Stimulated activated CD4-positive, alpha-beta T cell treated with anti-CD3 and anti-CD28 coated beads, Interleukin-4, amount 100 ng/mL, for 24 hours (primary cell): Measurements from ENCODE around the gene EML2.

ENCODE experiments used
- DNase-seq: peaks from one replicate; pipeline ENCODE4 v3.0.0-alpha.2; 2020

Gene EML2

DNA sequence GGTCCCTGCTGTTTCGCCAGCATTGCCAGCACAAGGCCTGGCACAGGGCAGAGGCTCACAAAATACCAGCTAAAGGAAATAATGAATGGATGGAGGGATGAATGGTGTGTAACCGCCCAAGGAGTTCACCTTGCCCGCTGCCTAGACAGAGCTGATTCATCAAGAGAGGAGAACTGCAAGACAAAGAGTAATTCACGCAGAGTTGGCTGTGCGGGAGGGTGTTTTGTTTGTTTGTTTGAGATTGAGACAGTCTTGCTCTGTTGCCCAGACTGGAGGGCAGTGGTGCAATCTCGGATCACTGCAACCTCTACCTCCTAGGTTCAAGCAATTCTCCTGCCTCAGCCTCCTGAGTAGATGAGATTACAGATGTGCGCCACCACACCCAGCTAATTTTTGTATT is 57.6 kb downstream of the EML2 start:
- no peak for DNase-seq

DNA sequence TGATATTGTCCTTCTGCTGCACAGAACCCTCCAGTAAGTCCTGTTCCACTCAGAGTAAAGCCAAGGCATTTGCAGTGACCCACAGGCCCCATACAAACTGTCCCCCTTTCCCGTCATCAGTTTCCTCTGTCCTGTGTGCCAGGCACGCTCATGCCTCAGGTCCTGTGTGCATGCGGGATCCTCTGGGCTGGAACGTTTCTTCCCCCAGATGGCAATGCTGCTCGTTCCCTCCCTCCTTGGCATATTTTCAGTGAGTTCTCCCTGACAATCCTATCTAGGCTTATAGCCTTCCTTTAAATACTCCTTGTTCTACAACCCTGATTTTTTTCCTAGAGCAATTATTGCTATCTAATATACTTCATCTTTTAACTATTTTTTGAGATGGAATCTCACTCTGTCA is 60.3 kb downstream of the EML2 start:
- no peak for DNase-seq

DNA sequence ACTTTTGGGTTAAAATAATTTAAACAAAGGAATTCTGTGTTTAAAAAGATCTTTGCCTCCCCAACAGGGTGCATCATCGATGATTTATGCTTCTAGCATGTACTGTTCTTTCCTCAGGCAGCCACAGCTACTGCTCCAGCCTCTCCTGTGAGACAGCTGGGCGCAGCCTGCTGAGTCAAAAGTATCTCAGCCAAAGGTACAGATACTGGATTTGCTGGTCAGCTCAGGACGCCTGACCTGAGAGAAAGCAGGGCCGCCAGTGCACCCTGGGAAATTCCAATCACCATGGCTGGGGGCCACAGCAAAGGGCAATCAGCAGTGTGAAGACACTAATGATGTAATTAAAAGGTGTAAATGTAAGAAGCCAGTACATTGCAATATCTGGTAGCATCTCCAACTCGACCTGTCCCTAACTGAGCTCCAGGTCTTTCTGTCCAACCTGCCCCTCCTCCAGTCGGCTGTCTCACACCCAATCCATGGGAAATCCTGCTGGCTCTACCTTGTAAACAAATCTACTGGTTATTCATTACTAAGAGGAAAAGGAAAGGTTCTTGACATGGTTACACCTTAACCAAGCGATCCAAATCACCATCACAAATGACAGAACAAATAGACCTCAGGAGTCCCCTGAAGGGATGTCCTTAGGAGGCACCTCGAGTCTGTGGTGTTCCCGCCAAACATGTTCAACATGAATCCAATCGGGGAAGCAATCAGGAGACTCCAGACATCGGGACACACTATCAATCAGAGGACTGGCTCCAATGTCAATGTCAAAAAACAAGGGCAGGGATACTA is 61.9 kb downstream of the EML2 start:
- DNase-seq: no peak

DNA sequence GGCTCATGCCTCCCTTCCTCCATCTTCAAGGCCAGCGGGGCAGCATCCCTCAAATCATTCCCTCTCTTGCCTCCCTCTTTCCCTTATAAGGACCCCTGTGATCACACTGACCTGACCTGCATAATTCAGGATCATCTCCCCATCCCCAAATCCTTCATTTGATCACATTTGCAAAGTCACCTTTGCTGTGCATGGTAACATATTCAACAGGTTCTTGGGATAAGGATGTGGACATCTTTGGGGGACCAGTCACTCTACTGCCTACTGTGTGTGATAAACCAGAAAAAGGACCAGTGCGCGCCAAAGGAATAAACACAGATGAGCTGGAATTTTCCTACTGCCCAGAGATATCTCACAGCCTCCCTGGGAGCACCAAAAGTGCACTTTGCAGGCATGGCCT is 62.5 kb downstream of the EML2 start:
- DNase-seq: no peak

DNA sequence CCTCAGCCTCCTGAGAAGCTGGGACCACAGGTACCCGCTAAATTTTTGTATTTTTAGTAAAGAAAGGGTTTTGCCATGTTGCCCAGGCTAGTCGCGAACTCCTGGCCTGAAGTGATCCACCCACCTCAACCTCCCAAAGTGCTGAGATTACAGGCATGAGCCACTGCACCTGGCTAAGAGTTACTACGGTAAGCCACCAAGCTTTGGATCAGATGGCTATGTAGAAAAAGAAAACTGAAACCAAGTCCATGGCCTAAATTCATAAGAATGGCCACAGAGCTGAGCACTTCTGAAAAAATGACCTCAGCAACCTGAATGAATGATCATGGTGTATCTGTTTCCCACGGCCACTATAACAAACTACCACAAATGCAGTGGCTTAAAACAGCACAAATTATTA is 64.0 kb downstream of the EML2 start:
- DNase-seq: no peak

DNA sequence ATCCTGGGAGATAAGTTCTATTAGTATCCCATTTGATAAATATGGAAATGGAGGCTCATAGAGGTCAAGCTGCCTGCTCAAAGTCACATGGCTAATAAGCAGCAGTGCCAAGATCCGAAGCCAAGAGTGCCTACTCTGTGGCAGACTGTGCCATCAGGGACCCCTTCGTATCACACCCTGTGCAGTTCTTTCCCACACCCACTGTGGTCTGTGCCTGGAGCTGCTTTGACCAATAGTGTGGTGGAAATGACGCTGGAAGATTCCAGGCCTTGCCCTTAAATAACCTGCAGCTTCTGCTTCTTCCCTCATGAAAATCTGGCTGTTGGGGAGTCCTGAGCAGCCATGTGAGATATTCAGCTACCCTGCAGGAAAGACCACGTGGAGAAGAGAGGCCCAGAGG is 64.7 kb downstream of the EML2 start:
- DNase-seq: no peak

DNA sequence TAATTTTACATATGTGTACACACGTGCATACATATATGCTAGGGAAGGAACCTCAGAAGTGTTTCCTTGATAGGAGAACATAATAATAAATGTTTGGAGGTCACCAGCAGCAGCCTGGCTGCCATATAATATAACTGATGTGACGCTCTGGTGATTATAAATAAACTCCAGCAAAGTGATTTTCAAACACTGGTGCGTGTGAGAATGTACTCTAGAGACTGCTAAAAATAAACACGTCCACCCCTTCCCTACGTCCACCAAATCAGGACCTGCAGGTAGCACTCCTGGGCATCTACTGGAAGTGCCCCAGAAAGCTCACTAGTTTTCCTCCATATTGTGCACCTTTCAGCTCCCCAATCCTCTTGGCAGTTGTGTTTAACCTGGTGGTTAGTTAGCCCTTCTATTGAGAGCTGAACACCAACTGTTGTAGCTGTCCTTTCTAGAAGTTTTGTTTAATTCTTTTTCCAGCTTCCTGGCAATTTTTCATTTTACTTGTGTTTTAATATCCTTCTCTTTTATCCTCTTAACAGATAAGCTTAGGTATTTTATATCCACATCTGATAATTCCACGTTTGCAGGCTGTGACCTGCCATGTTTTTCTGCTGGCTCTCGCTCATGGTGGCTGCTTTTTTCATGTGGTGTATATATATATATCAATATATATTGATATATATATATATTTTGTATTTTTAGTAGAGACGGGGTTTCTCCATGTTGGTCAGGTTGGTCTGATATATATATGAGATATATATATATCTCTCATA is 67.6 kb downstream of the EML2 start:
- DNase-seq: no peak

DNA sequence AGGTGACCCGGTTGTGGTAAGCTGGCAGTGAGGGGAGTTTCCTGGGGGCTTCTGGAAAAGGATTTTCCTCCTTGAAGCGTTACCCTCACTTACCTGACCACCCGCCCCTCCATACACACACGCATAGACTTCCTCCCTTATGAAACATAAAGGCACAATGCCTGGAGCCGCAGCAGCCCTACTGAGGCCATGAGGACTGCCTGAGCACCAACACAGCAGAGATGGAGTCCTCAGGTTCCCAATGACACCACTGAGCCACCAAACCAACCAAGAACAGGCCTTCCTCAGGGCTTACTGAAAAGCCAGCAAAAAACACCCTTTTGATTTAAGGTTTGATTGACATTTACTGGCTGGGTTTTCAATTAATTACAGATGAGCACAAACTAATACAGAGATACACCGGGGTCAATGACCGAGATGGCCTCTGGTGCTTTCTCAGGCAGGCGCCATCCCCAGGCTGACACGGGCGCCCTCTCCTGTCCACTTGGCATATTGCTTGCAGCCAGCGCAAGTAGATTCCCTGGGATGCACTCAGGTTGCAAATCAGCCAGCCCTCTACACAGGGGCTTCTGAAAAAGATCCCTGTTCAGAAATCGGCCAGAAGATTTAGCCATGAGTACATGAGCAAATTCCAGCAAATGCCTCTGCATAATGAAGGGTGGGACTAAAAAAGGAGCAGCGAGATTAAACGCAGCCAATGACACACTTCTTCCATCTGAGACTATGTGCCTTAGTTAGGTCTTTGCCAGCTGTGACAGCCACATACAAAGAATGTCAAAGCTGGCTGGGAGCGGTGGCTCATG is 69.4 kb downstream of the EML2 start:
- DNase-seq: peak; percentile 57

DNA sequence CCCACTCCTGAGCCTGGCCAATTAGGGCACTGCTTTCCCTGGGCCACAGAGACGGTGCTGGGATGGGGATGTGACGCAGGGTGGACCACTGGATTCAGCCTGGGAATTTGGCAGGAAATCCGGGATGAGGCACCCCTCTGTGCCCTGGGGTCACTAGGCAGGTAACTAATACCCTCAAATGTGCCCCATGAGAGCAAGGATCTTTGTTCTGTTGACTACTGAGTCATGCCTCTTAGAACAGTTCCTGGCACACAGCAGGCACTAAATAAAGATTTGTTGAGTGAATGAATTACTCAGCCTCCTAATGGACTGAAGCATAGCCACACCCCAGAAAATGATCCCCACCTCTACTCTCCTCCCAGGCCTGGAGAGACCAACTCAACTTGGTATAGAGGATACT is 70.5 kb downstream of the EML2 start:
- no peak for DNase-seq

DNA sequence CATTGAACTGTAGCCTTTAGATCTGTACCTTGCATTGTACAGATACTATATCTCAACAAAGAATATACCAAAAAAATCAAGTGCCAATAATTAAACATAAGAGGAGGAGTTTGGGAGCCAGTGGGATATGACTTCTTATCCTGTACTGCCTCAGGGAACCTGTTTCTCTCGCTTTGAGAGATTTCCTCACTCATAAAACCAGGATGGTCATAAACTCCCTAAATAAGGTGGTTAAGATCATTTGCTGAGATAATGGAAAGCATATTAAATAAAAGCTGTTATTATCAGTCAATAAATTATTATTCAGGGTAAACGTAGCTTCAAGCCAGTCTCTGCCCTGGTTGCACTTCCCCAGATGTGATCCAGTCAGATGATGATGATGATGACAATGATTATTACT is 71.6 kb downstream of the EML2 start:
- DNase-seq: no peak

DNA sequence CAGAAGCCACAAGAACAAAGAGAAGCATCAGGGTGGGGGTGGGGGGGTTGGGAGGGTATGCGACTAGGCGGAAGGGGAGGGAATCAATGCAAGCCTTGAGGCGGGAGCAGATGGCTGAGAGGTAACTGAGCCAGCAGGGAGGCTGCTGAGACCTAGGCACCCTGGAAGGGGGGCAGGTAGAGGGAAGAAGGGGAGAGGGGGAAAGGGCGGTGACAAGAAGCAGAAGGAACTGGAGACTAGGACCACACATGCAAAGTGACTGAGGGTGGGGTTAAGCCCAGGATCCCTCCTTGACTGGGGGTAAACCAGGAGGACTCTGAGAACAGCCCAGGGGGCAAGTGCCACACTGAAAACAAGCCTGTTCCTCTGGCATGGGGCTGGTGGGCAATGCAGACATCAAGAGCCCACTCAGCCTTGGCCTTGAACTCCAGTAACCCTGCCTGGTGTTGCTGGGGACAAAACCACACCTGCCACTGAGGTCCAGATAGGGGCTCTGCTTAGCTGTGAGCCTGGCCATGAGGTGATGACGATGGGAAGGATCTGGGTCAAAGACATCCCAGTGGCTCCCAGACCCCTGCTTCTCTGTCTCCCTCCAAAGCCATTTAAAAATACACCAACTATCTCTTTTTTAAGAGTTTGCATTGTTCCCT is 74.9 kb downstream of the EML2 start:
- no peak for DNase-seq

DNA sequence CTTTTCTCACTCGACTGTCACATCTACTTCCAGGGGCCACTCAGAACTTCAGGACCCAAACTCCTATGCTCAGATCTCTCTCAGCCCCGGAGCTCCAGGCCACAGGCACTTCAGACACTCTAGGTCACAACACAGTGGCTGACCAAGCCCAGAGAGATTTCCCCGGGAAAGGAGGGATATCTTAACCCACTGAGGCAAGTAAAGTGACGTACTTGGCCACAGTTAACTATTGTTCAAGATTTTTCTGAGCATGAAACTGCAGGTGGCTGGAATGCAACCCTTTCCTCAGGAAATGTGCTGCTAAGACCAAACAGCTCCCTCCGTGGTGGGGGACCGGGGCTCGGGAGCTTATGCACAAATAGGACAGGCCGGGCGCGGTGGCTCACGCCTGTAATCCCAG is 78.5 kb downstream of the EML2 start:
- DNase-seq: no peak

DNA sequence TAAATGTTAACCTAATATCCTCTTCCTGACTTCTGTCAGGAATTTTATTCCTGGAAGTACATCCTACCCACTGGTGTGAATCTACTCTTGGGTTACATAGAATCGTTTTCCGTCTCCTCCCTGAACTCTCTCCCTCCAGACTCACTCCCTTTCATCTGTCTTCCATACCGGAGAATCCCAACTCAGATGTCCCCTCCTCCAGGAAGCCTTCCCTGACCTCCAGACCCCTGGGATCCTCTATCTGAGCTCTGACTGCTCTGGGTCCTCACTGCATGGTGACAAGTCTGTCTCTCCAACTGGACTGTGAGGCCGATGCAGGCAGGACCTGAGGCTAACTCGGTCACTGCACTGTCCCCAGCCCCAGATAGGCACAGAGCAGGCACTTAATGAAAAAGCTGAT is 79.2 kb downstream of the EML2 start:
- DNase-seq: no peak
